Ishikawa (cell line): ENCODE measurements around the gene RIMS4.

Source experiments
- CEBPB ChIP-seq: IDR thresholded peaks from 2 replicates; pipeline ENCODE4 v1.6.1; 2012
- CREB1 ChIP-seq: IDR thresholded peaks from 2 replicates; pipeline ENCODE4 v1.6.1; 2012; ENCODE audit warnings: low read depth
- EGR1 ChIP-seq: IDR thresholded peaks from 2 replicates; pipeline ENCODE4 v1.6.1; 2012
- EP300 ChIP-seq: IDR thresholded peaks from 2 replicates; pipeline ENCODE4 v1.6.1; 2012; ENCODE audit warnings: borderline replicate concordance
- FOXM1 ChIP-seq: IDR thresholded peaks from 2 replicates; pipeline ENCODE4 v1.6.1; 2012; ENCODE audit warnings: low read depth, borderline replicate concordance
- RAD21 ChIP-seq: IDR thresholded peaks from 2 replicates; pipeline ENCODE4 v1.6.1; 2012; ENCODE audit warnings: low read depth
- REST ChIP-seq: IDR thresholded peaks from 2 replicates; pipeline ENCODE4 v1.6.1; 2012; ENCODE audit warnings: low read depth, mild to moderate bottlenecking
- TAF1 ChIP-seq: IDR thresholded peaks from 2 replicates; pipeline ENCODE4 v1.6.1; 2012; ENCODE audit warnings: low read depth, mild to moderate bottlenecking
- TCF12 ChIP-seq: IDR thresholded peaks from 2 replicates; pipeline ENCODE4 v1.6.1; 2012; ENCODE audit warnings: low read depth
- TEAD4 ChIP-seq: IDR thresholded peaks from 2 replicates; pipeline ENCODE4 v1.6.1; 2012
- USF1 ChIP-seq: IDR thresholded peaks from 2 replicates; pipeline ENCODE4 v1.6.1; 2012
- YY1 ChIP-seq: IDR thresholded peaks from 2 replicates; pipeline ENCODE4 v1.6.1; 2012; ENCODE audit warnings: low read depth

- TF ChIP-seq CEBPB = no peak
- TF ChIP-seq EP300 = no peak
- TF ChIP-seq FOXM1 = no peak
- no peak for TF ChIP-seq RAD21
- no peak for TF ChIP-seq EGR1
- no peak for TF ChIP-seq USF1
- no peak for TF ChIP-seq TCF12
- TF ChIP-seq REST = no peak
- TF ChIP-seq YY1 = no peak
- no peak for TF ChIP-seq TAF1
- TF ChIP-seq CREB1 = no peak
- TF ChIP-seq TEAD4 = no peak
Observed at GRCh38 chr20:44835661-44836221, 25.4 kb upstream of the RIMS4 start.
